WTC11 (cell line): Measurements from ENCODE around the gene KCNK17. TPM values are rescaled to one million over a fixed set of nuclear protein-coding genes. Genes with fewer than 3 reads are reported as not detected.
A peak's percentile ranks its signal among the peaks of the same experiment; 100 is the strongest.

Experiments used
- ATAC-seq: fragments of 200-7000 bp; cut with Tn5 transposase; 2 replicates; pipeline ENCODE4 v1.10.0; 2021; ENCODE audit warnings: mild to moderate bottlenecking, moderate library complexity
- CTCF ChIA-PET: fragments of 300-600 bp; sonication (Branson Sonifier 250); formaldehyde crosslinking; loops from one replicate; lab custom pipeline; 2021; ENCODE audit warnings: antibody characterized with exemption; lab: Charles Lee
- POLR2A ChIA-PET: fragments of 350-600 bp; sonication (Branson Sonifier 250); formaldehyde crosslinking; loops from one replicate; lab custom pipeline; 2021; ENCODE audit warnings: antibody characterized with exemption; lab: Charles Lee
- DNase-seq: peaks from one replicate; pipeline ENCODE4 v3.0.0; 2021; ENCODE audit warnings: low spot score
- H3K27ac Mint-ChIP-seq: 2 replicates; pipeline ENCODE4 v1.8.0; 2021; ENCODE audit warnings: mixed read lengths
- H3K27me3 Mint-ChIP-seq: 2 replicates; pipeline ENCODE4 v1.8.0; 2021; ENCODE audit warnings: low read depth, mild to moderate bottlenecking, moderate library complexity, mixed read lengths
- H3K36me3 Mint-ChIP-seq: 2 replicates; pipeline ENCODE4 v1.8.0; 2021; ENCODE audit warnings: mixed read lengths
- H3K4me1 Mint-ChIP-seq: 2 replicates; pipeline ENCODE4 v1.8.0; 2022; ENCODE audit warnings: mixed read lengths
- H3K4me3 Mint-ChIP-seq: 2 replicates; pipeline ENCODE4 v1.8.0; 2021; ENCODE audit warnings: mild to moderate bottlenecking, moderate library complexity, mixed read lengths
- H3K9me3 Mint-ChIP-seq: 2 replicates; pipeline ENCODE4 v1.8.0; 2021; ENCODE audit warnings: mixed read lengths
- ATF1 ChIP-seq: sonication (generic); formaldehyde crosslinking; IDR thresholded peaks from 2 replicates; pipeline ENCODE4 v1.8.1; 2023; ENCODE audit warnings: mild to moderate bottlenecking, moderate library complexity, missing genetic modification reagents
- CREB1 ChIP-seq: sonication (generic); formaldehyde crosslinking; IDR thresholded peaks from 2 replicates; pipeline ENCODE4 v1.8.0; 2023; ENCODE audit warnings: mild to moderate bottlenecking, missing genetic modification reagents
- ESRRA ChIP-seq: sonication (generic); formaldehyde crosslinking; IDR thresholded peaks from 2 replicates; pipeline ENCODE4 v1.8.1; 2022; ENCODE audit warnings: mild to moderate bottlenecking, missing genetic modification reagents, borderline replicate concordance
- FOXK1 ChIP-seq: sonication (generic); formaldehyde crosslinking; IDR thresholded peaks from 2 replicates; pipeline ENCODE4 v1.8.0; 2022; ENCODE audit warnings: mild to moderate bottlenecking, moderate library complexity, missing genetic modification reagents
- IRF2 ChIP-seq: sonication (generic); formaldehyde crosslinking; IDR thresholded peaks from 2 replicates; pipeline ENCODE4 v1.8.0; 2022; ENCODE audit warnings: low read depth, missing genetic modification reagents, borderline replicate concordance
- JUN ChIP-seq: sonication (generic); formaldehyde crosslinking; IDR thresholded peaks from 2 replicates; pipeline ENCODE4 v1.8.0; 2023; ENCODE audit warnings: mild to moderate bottlenecking, missing genetic modification reagents
- KAT7 ChIP-seq: sonication (generic); formaldehyde crosslinking; IDR thresholded peaks from 2 replicates; pipeline ENCODE4 v1.8.1; 2023; ENCODE audit warnings: missing genetic modification reagents, mild to moderate bottlenecking, borderline replicate concordance
- MYBL2 ChIP-seq: sonication (generic); formaldehyde crosslinking; IDR thresholded peaks from 2 replicates; pipeline ENCODE4 v1.8.1; 2023; ENCODE audit warnings: mild to moderate bottlenecking, moderate library complexity, missing genetic modification reagents
- SMAD3 ChIP-seq: sonication (generic); formaldehyde crosslinking; IDR thresholded peaks from 2 replicates; pipeline ENCODE4 v1.8.0; 2022; ENCODE audit warnings: missing genetic modification reagents, mild to moderate bottlenecking, borderline replicate concordance
- SP1 ChIP-seq: sonication (generic); formaldehyde crosslinking; conservative IDR thresholded peaks from 2 replicates; pipeline ENCODE4 v1.8.1; 2022; ENCODE audit warnings: missing genetic modification reagents
- TEAD4 ChIP-seq: sonication (generic); formaldehyde crosslinking; IDR thresholded peaks from 2 replicates; pipeline ENCODE4 v1.8.0; 2022; ENCODE audit warnings: mild to moderate bottlenecking, missing genetic modification reagents
- ZBTB21 ChIP-seq: sonication (generic); formaldehyde crosslinking; IDR thresholded peaks from 2 replicates; pipeline ENCODE4 v1.8.1; 2023; ENCODE audit warnings: mild to moderate bottlenecking, missing genetic modification reagents, borderline replicate concordance
- ZNF121 ChIP-seq: sonication (generic); formaldehyde crosslinking; IDR thresholded peaks from 2 replicates; pipeline ENCODE4 v1.8.0; 2023; ENCODE audit warnings: missing genetic modification reagents
- ZNF219 ChIP-seq: sonication (generic); formaldehyde crosslinking; IDR thresholded peaks from 2 replicates; pipeline ENCODE4 v1.8.0; 2023; ENCODE audit warnings: missing genetic modification reagents, mild to moderate bottlenecking, borderline replicate concordance
- ZNF396 ChIP-seq: fragments of 250-450 bp; sonication (Bioruptor Pico); IDR thresholded peaks from 2 replicates; pipeline ENCODE4 v1.8.0; 2021; ENCODE audit warnings: mild to moderate bottlenecking, moderate library complexity, borderline replicate concordance
- ZNF416 ChIP-seq: fragments of 250-450 bp; sonication (Bioruptor Pico); IDR thresholded peaks from 2 replicates; pipeline ENCODE4 v1.9.0; 2021; ENCODE audit warnings: mild to moderate bottlenecking, inconsistent platforms
- total RNA-seq: library from RNA; stranded (reverse); gene quantifications from 3 replicates; pipeline ENCODE4 v1.2.3, GENCODE V29; 2021
- TF ChIP-seq, protein P1 (sequence below): fragments of 250-450 bp; sonication (Bioruptor Pico); IDR thresholded peaks from 2 replicates; pipeline ENCODE4 v2.1.2; 2022; ENCODE audit warnings: mild to moderate bottlenecking, moderate library complexity
- TF ChIP-seq, protein P2 (sequence below): sonication (generic); formaldehyde crosslinking; IDR thresholded peaks from 2 replicates; pipeline ENCODE4 v1.8.1; 2022; ENCODE audit warnings: mild to moderate bottlenecking, missing genetic modification reagents, moderate library complexity, borderline replicate concordance
- TF ChIP-seq, protein P3 (sequence below): sonication (generic); formaldehyde crosslinking; IDR thresholded peaks from 2 replicates; pipeline ENCODE4 v1.8.0; 2022; ENCODE audit warnings: missing genetic modification reagents
- TF ChIP-seq, protein P4 (sequence below): fragments of 250-450 bp; sonication (Bioruptor Pico); IDR thresholded peaks from 2 replicates; pipeline ENCODE4 v1.9.0; 2021; ENCODE audit warnings: mild to moderate bottlenecking
- TF ChIP-seq, protein P5 (sequence below): fragments of 200-600 bp; IDR thresholded peaks from 2 replicates; pipeline ENCODE4 v1.8.0; 2022; ENCODE audit warnings: antibody characterized with exemption
- TF ChIP-seq, protein P6 (sequence below): sonication (generic); formaldehyde crosslinking; IDR thresholded peaks from 2 replicates; pipeline ENCODE4 v1.8.0; 2022; ENCODE audit warnings: mild to moderate bottlenecking, missing genetic modification reagents
- TF ChIP-seq, protein P7 (sequence below): sonication (generic); formaldehyde crosslinking; IDR thresholded peaks from 2 replicates; pipeline ENCODE4 v1.8.0; 2023; ENCODE audit warnings: mild to moderate bottlenecking, missing genetic modification reagents
- TF ChIP-seq, protein P8 (sequence below): sonication (generic); formaldehyde crosslinking; conservative IDR thresholded peaks from 2 replicates; pipeline ENCODE4 v1.8.1; 2022; ENCODE audit warnings: mild to moderate bottlenecking, missing genetic modification reagents

Gene KCNK17
- total RNA-seq, 1 experiment from 2014 or later: 2.1 TPM

DNA sequence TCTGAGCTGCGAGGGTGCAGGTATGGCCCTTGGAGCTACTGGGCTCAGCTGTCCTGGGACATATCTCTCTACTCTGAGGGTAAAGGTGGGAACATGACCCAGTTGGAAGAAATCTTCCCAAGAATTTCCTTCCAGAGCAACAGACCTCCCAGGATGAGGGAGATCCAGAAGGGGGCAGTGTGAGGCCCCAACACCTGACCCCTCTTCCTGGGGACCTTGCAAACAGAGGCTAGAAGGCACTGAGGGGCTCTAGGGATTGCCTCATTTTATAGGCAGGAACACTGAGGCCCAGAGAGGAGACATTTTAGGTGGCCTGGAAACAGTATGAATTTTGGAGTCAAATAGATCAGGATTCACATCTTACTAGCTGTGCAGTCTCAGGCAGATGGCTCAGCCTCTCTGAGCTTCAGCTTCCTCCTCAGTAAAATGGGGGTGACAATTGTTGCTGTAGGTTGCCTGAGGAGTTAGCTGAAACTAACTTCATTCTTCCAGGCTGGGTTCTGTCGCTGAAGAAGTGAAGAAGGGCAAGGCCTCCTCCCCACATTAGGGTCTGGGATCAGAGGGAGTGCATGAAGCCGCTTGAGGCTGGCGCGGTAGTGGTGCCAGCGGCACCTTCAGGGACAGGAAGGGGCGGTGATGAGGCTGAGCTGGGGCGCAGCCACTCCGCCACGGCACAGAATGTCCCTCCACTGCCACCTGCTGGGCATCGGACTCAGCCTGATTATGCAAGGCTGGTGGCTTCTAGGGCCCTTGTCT, 11.4 kb downstream of the KCNK17 start (continued):
- TF ChIP-seq, protein P1, sequence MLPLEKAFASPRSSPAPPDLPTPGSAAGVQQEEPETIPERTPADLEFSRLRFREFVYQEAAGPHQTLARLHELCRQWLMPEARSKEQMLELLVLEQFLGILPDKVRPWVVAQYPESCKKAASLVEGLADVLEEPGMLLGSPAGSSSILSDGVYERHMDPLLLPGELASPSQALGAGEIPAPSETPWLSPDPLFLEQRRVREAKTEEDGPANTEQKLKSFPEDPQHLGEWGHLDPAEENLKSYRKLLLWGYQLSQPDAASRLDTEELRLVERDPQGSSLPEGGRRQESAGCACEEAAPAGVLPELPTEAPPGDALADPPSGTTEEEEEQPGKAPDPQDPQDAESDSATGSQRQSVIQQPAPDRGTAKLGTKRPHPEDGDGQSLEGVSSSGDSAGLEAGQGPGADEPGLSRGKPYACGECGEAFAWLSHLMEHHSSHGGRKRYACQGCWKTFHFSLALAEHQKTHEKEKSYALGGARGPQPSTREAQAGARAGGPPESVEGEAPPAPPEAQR (CRISPR knock-in tag): no peak
- TF ChIP-seq, protein P2, sequence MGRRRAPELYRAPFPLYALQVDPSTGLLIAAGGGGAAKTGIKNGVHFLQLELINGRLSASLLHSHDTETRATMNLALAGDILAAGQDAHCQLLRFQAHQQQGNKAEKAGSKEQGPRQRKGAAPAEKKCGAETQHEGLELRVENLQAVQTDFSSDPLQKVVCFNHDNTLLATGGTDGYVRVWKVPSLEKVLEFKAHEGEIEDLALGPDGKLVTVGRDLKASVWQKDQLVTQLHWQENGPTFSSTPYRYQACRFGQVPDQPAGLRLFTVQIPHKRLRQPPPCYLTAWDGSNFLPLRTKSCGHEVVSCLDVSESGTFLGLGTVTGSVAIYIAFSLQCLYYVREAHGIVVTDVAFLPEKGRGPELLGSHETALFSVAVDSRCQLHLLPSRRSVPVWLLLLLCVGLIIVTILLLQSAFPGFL (CRISPR knock-in tag): no peak
- TF ChIP-seq, protein P3, sequence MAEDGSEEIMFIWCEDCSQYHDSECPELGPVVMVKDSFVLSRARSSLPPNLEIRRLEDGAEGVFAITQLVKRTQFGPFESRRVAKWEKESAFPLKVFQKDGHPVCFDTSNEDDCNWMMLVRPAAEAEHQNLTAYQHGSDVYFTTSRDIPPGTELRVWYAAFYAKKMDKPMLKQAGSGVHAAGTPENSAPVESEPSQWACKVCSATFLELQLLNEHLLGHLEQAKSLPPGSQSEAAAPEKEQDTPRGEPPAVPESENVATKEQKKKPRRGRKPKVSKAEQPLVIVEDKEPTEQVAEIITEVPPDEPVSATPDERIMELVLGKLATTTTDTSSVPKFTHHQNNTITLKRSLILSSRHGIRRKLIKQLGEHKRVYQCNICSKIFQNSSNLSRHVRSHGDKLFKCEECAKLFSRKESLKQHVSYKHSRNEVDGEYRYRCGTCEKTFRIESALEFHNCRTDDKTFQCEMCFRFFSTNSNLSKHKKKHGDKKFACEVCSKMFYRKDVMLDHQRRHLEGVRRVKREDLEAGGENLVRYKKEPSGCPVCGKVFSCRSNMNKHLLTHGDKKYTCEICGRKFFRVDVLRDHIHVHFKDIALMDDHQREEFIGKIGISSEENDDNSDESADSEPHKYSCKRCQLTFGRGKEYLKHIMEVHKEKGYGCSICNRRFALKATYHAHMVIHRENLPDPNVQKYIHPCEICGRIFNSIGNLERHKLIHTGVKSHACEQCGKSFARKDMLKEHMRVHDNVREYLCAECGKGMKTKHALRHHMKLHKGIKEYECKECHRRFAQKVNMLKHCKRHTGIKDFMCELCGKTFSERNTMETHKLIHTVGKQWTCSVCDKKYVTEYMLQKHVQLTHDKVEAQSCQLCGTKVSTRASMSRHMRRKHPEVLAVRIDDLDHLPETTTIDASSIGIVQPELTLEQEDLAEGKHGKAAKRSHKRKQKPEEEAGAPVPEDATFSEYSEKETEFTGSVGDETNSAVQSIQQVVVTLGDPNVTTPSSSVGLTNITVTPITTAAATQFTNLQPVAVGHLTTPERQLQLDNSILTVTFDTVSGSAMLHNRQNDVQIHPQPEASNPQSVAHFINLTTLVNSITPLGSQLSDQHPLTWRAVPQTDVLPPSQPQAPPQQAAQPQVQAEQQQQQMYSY (CRISPR knock-in tag): no peak
- peak; percentile 70; the same call in 1 of the 2 replicates for TF ChIP-seq SMAD3 (CRISPR knock-in tag)
- TF ChIP-seq KAT7 (CRISPR knock-in tag): no peak
- 0 out of 2 replicates have a peak, but pooled peaks have one; percentile 33 for TF ChIP-seq SP1

DNA sequence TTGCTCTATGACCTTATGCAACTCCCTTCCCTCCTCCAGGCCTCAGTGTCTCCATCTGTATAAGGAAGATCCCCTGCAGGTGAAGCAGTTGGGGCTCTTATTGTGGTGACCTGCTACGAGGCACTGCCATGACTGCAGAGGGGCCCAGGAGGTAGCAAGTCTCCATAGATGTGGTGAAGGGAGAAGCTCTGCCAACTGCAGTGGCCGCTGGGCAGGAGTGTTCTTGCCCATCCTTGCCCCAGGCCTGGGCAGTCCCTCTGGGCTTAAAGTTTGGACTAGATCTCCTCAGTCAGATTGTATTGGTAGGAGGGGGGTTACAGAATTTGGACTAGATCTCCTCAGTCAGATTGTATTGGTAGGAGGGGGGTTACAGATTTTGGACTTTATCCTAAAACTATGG, 12.2 kb downstream of the KCNK17 start:
- no peak overlapping the region for H3K4me3 Mint-ChIP-seq
- no peaks in the 10 kb centered on the region; the same call in 1 of the 2 replicates for H3K27me3 Mint-ChIP-seq
- POLR2A ChIA-PET: no interaction called here
- TF ChIP-seq ZNF416 (CRISPR knock-in tag): no peak
- TF ChIP-seq ZBTB21 (CRISPR knock-in tag): no peak
- TF ChIP-seq ZNF121 (CRISPR knock-in tag): no peak
- TF ChIP-seq FOXK1: no peak
- no peak for TF ChIP-seq CREB1
- TF ChIP-seq MYBL2 (CRISPR knock-in tag): no peak
- no peak for TF ChIP-seq ESRRA (CRISPR knock-in tag)
- TF ChIP-seq, protein P4, sequence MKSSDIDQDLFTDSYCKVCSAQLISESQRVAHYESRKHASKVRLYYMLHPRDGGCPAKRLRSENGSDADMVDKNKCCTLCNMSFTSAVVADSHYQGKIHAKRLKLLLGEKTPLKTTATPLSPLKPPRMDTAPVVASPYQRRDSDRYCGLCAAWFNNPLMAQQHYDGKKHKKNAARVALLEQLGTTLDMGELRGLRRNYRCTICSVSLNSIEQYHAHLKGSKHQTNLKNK: no peak
- TF ChIP-seq, protein P5, sequence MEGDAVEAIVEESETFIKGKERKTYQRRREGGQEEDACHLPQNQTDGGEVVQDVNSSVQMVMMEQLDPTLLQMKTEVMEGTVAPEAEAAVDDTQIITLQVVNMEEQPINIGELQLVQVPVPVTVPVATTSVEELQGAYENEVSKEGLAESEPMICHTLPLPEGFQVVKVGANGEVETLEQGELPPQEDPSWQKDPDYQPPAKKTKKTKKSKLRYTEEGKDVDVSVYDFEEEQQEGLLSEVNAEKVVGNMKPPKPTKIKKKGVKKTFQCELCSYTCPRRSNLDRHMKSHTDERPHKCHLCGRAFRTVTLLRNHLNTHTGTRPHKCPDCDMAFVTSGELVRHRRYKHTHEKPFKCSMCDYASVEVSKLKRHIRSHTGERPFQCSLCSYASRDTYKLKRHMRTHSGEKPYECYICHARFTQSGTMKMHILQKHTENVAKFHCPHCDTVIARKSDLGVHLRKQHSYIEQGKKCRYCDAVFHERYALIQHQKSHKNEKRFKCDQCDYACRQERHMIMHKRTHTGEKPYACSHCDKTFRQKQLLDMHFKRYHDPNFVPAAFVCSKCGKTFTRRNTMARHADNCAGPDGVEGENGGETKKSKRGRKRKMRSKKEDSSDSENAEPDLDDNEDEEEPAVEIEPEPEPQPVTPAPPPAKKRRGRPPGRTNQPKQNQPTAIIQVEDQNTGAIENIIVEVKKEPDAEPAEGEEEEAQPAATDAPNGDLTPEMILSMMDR: no peak
- TF ChIP-seq ZNF219: no peak
- TF ChIP-seq, protein P6, sequence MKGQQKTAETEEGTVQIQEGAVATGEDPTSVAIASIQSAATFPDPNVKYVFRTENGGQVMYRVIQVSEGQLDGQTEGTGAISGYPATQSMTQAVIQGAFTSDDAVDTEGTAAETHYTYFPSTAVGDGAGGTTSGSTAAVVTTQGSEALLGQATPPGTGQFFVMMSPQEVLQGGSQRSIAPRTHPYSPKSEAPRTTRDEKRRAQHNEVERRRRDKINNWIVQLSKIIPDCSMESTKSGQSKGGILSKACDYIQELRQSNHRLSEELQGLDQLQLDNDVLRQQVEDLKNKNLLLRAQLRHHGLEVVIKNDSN (CRISPR knock-in tag): no peak
- TF ChIP-seq, protein P7, sequence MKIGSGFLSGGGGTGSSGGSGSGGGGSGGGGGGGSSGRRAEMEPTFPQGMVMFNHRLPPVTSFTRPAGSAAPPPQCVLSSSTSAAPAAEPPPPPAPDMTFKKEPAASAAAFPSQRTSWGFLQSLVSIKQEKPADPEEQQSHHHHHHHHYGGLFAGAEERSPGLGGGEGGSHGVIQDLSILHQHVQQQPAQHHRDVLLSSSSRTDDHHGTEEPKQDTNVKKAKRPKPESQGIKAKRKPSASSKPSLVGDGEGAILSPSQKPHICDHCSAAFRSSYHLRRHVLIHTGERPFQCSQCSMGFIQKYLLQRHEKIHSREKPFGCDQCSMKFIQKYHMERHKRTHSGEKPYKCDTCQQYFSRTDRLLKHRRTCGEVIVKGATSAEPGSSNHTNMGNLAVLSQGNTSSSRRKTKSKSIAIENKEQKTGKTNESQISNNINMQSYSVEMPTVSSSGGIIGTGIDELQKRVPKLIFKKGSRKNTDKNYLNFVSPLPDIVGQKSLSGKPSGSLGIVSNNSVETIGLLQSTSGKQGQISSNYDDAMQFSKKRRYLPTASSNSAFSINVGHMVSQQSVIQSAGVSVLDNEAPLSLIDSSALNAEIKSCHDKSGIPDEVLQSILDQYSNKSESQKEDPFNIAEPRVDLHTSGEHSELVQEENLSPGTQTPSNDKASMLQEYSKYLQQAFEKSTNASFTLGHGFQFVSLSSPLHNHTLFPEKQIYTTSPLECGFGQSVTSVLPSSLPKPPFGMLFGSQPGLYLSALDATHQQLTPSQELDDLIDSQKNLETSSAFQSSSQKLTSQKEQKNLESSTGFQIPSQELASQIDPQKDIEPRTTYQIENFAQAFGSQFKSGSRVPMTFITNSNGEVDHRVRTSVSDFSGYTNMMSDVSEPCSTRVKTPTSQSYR (CRISPR knock-in tag): no peak
- TF ChIP-seq, protein P8, sequence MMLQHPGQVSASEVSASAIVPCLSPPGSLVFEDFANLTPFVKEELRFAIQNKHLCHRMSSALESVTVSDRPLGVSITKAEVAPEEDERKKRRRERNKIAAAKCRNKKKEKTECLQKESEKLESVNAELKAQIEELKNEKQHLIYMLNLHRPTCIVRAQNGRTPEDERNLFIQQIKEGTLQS (CRISPR knock-in tag): no peak
- TF ChIP-seq ZNF396: no peak
- no peak for TF ChIP-seq IRF2 (CRISPR knock-in tag)
- TF ChIP-seq TEAD4 (CRISPR knock-in tag): no peak
- no peak for TF ChIP-seq ATF1 (CRISPR knock-in tag)
- no peak for TF ChIP-seq JUN (CRISPR knock-in tag)
- TF ChIP-seq, all 79 proteins: peak for 0
- DNase-seq (no peak), ATAC-seq (no peak)
- H3K36me3 Mint-ChIP-seq: no peaks in the 10 kb centered on the region
- H3K27ac Mint-ChIP-seq: no peak overlapping the region
- no peaks in the 10 kb centered on the region for H3K9me3 Mint-ChIP-seq
- CTCF ChIA-PET: interaction anchor here (0.7 to 8.4 kb wide), 44 partner anchors 8 to 429 kb away, joined by 3 to 214 read pairs (median 11); partner anchors contain the start of genes KCNK17 and KCNK5
- peaks cover 20% of the 10 kb centered on the region for H3K4me1 Mint-ChIP-seq
